HG02973 (cell line): Measurements from ENCODE around the gene CLBA1.

Experiments
- ATAC-seq: cut with Tn5 transposase; IDR thresholded peaks from one replicate; pipeline ENCODE4 v1.9.1; 2021; ENCODE audit warnings: moderate library complexity; ENCODE audit not compliant: unreplicated experiment

The CLBA1 gene

GRCh38 chr14:104999361-104999760 lies 13.8 kb downstream of the CLBA1 start:
- ATAC-seq = no peak

GRCh38 chr14:105005329-105005928 lies 19.8 kb downstream of the CLBA1 start:
- no peak for ATAC-seq

DNA sequence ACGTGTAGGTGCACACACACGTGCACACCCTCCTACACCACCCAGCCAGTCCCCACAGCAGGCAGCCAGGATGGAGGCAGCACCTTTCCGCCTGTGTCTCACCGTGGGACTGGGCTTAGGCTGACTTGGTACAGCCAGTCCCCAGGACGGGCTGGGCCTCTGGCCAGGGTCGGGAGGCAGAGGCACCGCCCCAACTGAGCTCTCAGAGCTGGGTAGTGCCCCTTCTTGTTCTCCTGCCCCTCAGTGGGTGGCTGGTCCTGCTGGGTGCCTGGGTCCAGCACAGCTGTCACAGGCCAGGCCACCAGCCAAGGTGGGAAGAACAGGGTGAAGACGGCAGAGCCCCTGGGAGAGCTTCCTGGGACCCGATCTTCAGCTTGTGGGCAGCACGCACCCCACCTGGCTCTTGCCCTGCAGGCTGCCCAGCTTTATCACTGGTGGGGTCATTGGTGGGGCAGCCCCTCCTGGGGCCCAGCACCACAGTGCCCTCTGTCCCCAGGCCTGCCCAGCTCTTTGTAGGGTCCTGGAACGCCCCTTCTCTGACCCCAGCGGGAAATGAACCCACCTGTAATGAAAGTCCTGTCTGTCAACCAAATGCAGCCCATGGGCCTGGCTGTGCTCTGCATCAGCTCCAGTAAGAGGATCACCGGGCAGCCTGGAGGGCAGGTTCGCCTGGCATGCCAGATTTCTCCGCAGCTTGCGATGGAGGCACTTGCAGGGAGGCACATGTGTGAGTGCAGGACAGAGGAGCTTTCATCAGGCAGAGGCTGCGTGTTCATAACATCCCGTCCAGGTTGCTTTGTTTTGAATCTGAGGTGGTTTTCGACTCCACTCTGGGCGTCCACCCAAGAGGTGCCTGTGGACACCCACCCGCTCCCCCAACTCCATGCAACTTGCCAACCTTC lies 20.6 kb downstream of the CLBA1 start:
- ATAC-seq = no peak

DNA sequence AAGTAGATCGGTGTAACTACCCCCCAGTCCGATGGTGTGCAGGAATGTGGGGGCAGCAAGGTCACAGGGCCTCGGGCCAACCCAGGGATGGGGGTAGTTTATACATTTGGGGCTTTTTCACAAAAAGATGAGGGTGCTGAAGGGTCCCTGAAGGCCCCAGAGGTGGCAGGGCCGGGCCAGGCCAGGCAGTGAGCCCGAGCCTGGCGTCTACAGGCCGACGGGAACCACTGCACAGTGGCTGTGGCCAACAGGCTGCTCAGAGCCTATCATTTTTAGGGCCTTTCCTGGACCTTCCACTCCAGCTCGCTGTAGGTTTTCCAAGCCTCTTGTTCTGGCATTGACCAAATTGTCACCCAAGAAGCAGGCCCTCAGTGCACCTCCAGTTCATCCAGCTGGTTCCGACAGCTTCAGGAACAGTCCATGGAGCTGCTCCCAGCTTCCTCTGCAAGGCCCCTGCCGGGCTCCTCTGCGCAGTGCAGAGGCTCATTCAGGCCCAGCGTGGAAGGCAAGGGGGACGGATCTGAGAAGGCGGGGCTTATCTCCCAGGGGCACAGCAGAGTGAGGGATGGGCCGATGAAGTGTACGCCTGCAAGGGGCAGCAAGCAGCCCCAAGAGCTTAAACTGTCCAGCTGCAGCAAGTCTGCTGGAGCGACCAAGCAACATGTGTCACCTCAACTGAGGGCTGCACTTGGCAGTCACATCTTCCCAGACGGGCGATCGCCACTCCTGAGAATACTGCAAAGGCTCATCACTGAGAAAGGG lies 21.4 kb downstream of the CLBA1 start:
- ATAC-seq = no peak

GRCh38 chr14:105007593-105008264 lies 22.1 kb downstream of the CLBA1 start:
- no peak for ATAC-seq

DNA sequence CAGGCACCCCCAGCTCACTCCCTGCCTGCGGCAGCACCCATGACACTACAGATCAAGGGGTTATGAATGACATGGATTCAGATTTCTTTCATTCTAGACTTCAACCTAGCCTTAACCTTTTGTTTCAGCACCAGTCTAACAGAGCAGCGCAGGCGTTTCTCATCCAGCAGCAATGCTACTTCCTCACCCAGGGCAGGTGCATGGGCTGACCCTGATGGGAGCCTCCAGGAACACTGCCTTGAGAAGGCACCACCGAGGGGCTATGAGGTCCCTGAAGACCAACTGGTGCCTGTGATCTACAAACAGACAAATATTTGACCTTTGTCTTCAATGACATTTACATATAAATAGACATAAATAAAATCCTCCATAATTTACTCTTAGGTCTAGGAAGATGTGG lies 24.5 kb downstream of the CLBA1 start:
- ATAC-seq = no peak

GRCh38 chr14:105010891-105011291 lies 25.3 kb downstream of the CLBA1 start:
- ATAC-seq = no peak

DNA sequence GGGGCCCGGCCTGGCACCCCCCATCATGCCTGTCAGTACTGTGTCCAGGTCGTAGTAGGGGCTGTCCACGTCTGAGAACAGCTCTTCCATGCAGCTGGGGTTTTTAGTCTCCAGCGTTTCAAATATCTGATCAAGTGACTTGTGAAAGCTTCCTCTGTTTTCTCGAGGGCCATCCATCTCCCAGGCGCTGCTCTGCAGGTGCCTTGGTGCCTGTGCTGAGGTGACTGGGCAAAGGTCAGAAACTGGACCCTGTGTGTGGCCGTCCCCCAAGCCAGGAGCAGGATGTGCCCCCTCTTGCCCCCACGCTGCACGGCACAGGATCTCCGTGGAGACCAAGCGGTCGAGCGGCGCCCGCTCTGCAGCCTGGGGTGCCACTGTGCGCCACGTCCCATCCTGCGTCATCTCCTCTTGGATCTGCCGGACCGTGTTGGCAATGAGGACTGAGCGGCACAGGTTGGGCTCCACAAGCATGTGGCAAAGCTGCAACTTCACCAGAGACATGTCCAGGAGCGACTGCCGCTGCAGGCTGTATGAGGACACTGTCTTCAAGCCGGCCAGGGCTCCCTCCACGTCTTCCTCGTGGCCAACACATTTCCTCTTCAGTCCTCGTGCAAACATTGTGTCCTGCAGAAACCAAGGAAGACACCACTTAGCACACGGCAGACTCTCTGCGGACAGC lies 25.9 kb downstream of the CLBA1 start:
- ATAC-seq = no peak

DNA sequence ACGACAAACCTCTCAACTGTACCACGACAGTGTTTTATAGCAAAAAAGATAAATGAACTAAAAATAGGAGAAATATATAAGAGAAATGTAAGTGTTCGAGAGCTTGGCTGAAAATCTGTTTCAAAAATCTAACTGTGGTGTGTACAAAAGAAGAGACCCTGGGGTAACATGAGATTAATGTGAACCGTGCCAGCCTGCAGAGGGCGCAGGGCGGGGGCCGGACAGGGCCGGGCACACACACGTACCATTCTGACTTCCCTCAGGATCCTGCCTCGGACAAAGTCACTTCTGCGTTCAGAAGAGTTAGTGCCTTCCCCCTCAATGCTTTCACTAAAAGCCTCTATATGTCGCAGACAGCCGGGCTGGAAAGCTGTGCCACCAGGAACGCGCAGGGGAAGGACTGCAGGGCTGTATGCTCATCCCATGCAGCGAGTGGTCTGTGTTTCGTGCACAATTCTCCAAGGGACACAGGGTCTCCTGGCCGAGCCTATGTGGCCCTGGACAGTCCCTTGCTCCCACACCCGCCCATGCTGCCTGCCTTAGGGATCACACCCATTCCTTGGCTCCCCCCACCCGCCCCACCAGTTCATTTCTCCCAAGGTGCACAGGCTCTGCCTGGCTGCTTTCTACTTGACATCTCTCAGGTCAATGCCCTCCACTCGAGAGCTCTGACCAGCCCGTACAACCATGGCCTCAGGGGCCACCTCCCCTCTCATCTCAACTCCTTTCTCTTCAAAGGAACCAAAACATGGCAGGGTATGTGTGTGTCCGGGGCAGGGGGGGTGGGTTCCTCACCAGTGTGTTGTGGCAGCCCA lies 26.8 kb downstream of the CLBA1 start:
- ATAC-seq = no peak

GRCh38 chr14:105013150-105013785 lies 27.7 kb downstream of the CLBA1 start:
- ATAC-seq = no peak

- no peak for ATAC-seq
These were observed 28.4 kb downstream of the CLBA1 start for GRCh38 chr14:105014032-105014431.

- no peak for ATAC-seq
These were observed 29.0 kb downstream of the CLBA1 start for GRCh38 chr14:105014631-105015030.

- ATAC-seq = no peak
These were observed 29.7 kb downstream of the CLBA1 start for GRCh38 chr14:105015242-105015641.

DNA sequence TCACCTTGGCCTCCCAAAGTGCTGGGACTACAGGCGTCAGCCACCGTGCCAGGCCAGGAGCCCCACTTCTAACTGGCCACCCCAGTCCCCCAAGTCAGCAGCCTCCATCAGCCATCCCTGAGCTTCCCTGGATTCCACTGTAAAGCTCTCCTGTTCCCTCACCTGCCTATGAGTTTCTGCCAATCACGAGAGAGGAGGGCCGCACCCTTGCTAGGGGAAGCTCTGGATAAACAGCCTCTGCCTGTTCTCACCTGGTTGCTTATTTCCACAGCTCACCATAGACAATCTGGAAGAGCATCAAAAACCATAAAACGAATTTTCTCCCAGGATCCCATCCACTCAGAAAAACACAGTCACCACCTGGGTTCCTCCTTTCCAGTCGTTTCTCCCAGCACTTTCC lies 30.3 kb downstream of the CLBA1 start:
- ATAC-seq = no peak

GRCh38 chr14:105018414-105018813 lies 32.8 kb downstream of the CLBA1 start:
- no peak for ATAC-seq

DNA sequence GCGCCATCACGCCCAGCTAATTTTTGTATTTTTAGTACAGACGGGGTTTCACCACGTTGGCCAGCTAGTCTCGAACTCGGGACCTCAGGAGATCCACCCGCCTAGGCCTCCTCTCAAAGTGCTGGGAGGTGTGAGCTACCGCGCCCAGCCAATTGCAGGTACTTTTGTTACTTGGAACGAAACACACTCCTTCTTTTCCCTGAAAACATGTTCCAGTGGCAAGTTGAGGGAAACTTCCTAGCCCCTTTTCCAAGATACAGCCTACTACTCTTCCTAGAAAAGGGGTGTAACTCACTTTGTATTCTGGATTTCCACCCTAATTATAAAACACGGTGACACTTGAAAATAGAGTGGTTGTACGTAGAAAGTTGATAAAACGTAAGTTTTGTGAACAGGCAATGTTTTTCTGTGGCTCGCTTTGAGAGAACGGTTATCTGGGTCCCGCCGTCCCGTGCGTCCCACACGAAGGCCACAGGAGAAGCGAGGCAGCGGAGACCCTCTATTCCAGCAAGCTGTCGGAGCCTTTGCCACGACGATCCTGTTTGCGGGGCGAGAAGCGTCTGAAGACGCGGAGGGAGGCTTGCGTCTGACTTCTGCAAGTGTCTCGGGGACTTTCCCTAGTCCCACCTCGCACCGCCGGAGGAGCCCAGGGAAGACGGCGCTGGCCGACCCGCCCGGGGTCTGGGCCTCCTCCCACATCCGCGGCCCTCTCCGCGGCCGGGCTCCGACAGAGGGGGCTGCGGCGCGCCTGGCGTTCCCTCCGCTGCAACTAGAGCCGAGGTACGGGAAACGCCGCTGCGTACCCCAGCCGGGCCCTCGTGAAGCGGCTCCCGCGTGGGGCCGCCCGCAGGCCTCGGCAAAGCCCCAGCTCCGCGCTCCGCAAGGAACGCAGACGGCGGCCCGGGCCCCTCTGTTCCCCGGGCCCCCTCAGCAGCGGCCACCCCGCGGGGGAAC lies 34.5 kb downstream of the CLBA1 start:
- ATAC-seq = peak; percentile 20

DNA sequence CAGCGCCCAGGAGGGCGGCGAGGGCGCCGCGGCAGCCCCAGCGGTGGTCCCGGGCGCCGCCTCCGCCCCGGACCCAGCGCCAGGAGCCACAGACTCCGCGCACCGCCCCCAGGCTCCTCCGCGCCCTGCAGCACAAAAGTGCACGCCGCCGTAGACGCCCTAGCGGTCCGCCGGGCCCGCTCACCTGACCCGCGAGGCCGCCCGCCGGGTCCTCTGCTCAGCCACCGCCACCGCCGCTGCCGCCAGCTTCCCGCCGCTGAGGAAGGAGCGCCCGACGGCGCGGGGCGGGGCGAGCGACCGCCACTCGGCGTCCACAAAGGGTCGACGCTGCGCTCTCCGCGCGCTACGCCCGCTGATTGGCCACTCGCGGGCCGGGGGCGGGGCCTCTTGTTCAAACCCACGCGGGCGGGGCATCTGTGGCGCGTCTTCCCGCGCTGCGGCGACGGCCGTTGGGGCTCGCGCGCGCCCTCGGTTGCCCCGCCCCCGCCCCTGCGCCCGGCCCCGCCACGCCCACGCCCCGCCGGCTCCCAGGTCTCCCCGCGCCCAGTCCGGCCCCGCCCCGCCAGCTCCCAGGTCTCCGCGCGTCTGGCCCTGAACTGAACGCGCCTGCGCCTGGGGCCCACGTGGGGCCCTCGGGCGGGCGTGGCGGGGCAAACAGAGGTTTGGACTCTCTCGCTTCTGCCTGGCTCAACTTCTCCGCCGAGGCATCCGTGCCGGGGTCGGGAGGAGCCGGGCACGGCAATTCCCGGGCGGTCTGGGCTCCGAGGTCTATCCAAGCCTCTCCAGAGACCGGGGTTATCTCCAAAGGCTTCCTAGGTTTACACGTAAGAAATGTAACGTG lies 35.4 kb downstream of the CLBA1 start, which contains the start of gene CDCA4:
TSS of gene CDCA4 (minus strand) at position 269 of the 841 bp plus-strand sequence. CDS start 9,154 bp downstream, outside the sequence.
- ATAC-seq = peak; percentile 64
